Upper lobe of left lung (tissue), 6 donors: ENCODE results near the gene SPACA9. TPM values are rescaled to one million over a fixed set of nuclear protein-coding genes. Genes with fewer than 3 reads are reported as not detected.

ENCODE experiments used
- ATAC-seq, 2 donors: fragments of 200-7000 bp; cut with Tn5 transposase; one replicate each; pipeline ENCODE4 v1.9.1; 2022; ENCODE audit warnings: mild to moderate bottlenecking in 2 of 2, moderate library complexity in 2 of 2; ENCODE audit not compliant: low FRiP score in 2 of 2
- DNase-seq, 2 donors: peaks; one replicate each; pipeline ENCODE4 v3.0.0-alpha.2; 2019 to 2020
- H3K27ac ChIP-seq, 4 donors: fragments of 200-600 bp; sonication (generic); one replicate each; pipeline ENCODE4 v1.5.1; 2016 to 2019
- H3K27me3 ChIP-seq, 4 donors: fragments of 200-600 bp; sonication (generic); one replicate each; pipeline ENCODE4 v1.5.1; 2017 to 2019
- H3K36me3 ChIP-seq, 4 donors: fragments of 200-600 bp; sonication (generic); one replicate each; pipeline ENCODE4 v1.5.1; 2016 to 2019
- H3K4me1 ChIP-seq, 4 donors: fragments of 200-600 bp; sonication (generic); one replicate each; pipeline ENCODE4 v1.5.1; 2018 to 2019
- H3K4me3 ChIP-seq, 4 donors: fragments of 200-600 bp; sonication (generic); one replicate each; pipeline ENCODE4 v1.5.1; 2017 to 2019; ENCODE audit warnings: mild to moderate bottlenecking in 2 of 4, moderate library complexity in 1 of 4
- H3K9me3 ChIP-seq, 4 donors: fragments of 200-600 bp; sonication (generic); one replicate each; pipeline ENCODE4 v1.5.1; 2018 to 2019
- CTCF ChIP-seq, 6 experiments: fragments of 450-650 bp in 4 of 6; fragments of 200-600 bp in 2 of 6; sonication (generic) in 2 of 6; IDR thresholded peaks; one replicate each; pipeline ENCODE4 v1.5.1; 2016 to 2019; ENCODE audit warnings: antibody characterized with exemption in 6 of 6
- EP300 ChIP-seq, 4 donors: sonication (generic); formaldehyde crosslinking; IDR thresholded peaks; one replicate each; pipeline ENCODE4 v1.5.1; 2017; ENCODE audit warnings: antibody characterized with exemption in 4 of 4, control low read depth in 2 of 4
- POLR2A ChIP-seq, 4 donors: fragments of 450-650 bp; IDR thresholded peaks; one replicate each; pipeline ENCODE4 v1.5.1; 2016 to 2017; ENCODE audit warnings: antibody characterized with exemption in 4 of 4, mild to moderate bottlenecking in 2 of 4
- POLR2AphosphoS5 ChIP-seq, 2 donors: sonication (generic); formaldehyde crosslinking; IDR thresholded peaks; one replicate each; pipeline ENCODE4 v1.5.1; 2017; ENCODE audit warnings: antibody characterized with exemption in 2 of 2
- WGBS, 2 donors: methylation state at CpG; one replicate each; pipeline ENCODE4 v1.1.5; 2017 to 2018; 5-methylcytosine and 5-hydroxymethylcytosine counted together
- total RNA-seq, 6 donors: library from RNA; depleted of rRNA in 4 of 6; stranded (reverse); fragments of >200 nt in 4 of 6; gene quantifications; one replicate each; pipeline versions ENCODE4 v1.1.0 to v1.2.1, GENCODE V29; 2016 to 2021
- donor health status: DM: no; HTN: no; CAD: no; lungs with moderate emphysema.
- donor health status: DM: no; HTN: yes; CAD: no; lungs with severe emphysema.

The SPACA9 gene
- total RNA-seq, 6 donors from 2014 or later = 4.4 to 27.1 (median 7.1) TPM

GRCh38 chr9:132881826-132882225, 3.1 kb downstream of the SPACA9 start:
- H3K27me3 ChIP-seq = no peaks in the 10 kb centered on the region
- H3K4me1 ChIP-seq = peaks cover 6 to 20% (median 10%) of the 10 kb centered on the region in 4 donors
- no peak overlapping the region for H3K4me3 ChIP-seq
- H3K9me3 ChIP-seq = no peaks in the 10 kb centered on the region
- DNase-seq (no peak), ATAC-seq (no peak)
- no peak overlapping the region for H3K27ac ChIP-seq
- TF ChIP-seq POLR2A (IDR thresholded peaks at IDR 0.05) (no peak), POLR2AphosphoS5 (IDR thresholded peaks at IDR 0.05) (no peak), CTCF (IDR thresholded peaks at IDR 0.05) (no peak), EP300 (IDR thresholded peaks at IDR 0.05) (no peak)
- H3K36me3 ChIP-seq = peaks cover 0 to 4% (median 0%) of the 10 kb centered on the region in 4 donors
- WGBS, 2 donors = 52 to 64% methylated on average over 5 to 6 of the region's 6 CpGs

- Histone ChIP-seq H3K36me3 (peaks cover 0 to 8% (median 2%) of the 10 kb centered on the region in 4 donors), H3K9me3 (no peaks in the 10 kb centered on the region), H3K27ac (no peak overlapping the region), H3K27me3 (no peaks in the 10 kb centered on the region), H3K4me1 (peaks cover 4 to 18% (median 7%) of the 10 kb centered on the region in 4 donors), H3K4me3 (no peak overlapping the region)
- TF ChIP-seq CTCF (IDR thresholded peaks at IDR 0.05) = no peak
- no peak for TF ChIP-seq POLR2A (IDR thresholded peaks at IDR 0.05)
- no peak for TF ChIP-seq POLR2AphosphoS5 (IDR thresholded peaks at IDR 0.05)
- TF ChIP-seq EP300 (IDR thresholded peaks at IDR 0.05) = no peak
- no peak for ATAC-seq
- 86 to 91% methylated on average over 4 to 6 of the region's 6 CpGs for WGBS, 2 donors
- DNase-seq = no peak
Measured at GRCh38 chr9:132882616-132883015, 3.9 kb downstream of the SPACA9 start.

- TF ChIP-seq POLR2AphosphoS5 (IDR thresholded peaks at IDR 0.05) (no peak), CTCF (IDR thresholded peaks at IDR 0.05) (no peak), EP300 (IDR thresholded peaks at IDR 0.05) (no peak), POLR2A (IDR thresholded peaks at IDR 0.05) (no peak)
- ATAC-seq (no peak), DNase-seq (no peak)
- Histone ChIP-seq H3K27me3 (no peaks in the 10 kb centered on the region), H3K4me3 (no peak overlapping the region), H3K36me3 (peaks cover 0 to 11% (median 4%) of the 10 kb centered on the region in 4 donors), H3K9me3 (no peaks in the 10 kb centered on the region), H3K27ac (no peak overlapping the region), H3K4me1 (peaks cover 3 to 11% (median 5%) of the 10 kb centered on the region in 4 donors)
- 94 to 95% methylated on average over 22 to 27 of the region's 27 CpGs for WGBS, 2 donors
Measured at GRCh38 chr9:132883349-132884294, 4.9 kb downstream of the SPACA9 start.

GRCh38 chr9:132885720-132886333, 7.1 kb downstream of the SPACA9 start:
- Histone ChIP-seq H3K9me3 (no peaks in the 10 kb centered on the region), H3K4me1 (no peaks in the 10 kb centered on the region), H3K4me3 (no peak overlapping the region), H3K27me3 (no peaks in the 10 kb centered on the region), H3K36me3 (peaks cover 0 to 11% (median 4%) of the 10 kb centered on the region in 4 donors), H3K27ac (no peak overlapping the region)
- DNase-seq (no peak), ATAC-seq (no peak)
- 42 to 56% methylated on average over 5 to 9 of the region's 9 CpGs for WGBS, 2 donors
- TF ChIP-seq POLR2AphosphoS5 (IDR thresholded peaks at IDR 0.05) (no peak), CTCF (IDR thresholded peaks at IDR 0.05) (no peak), POLR2A (IDR thresholded peaks at IDR 0.05) (no peak)
